Activated CD8-positive, alpha-beta memory T cell treated with anti-CD3 and anti-CD28 coated beads, Interleukin-2, amount 50 U/mL, for 1 hour (primary cell): ENCODE results near the gene DHX40.
"Not testable (repeated sequence)": the region's sequence is repeated elsewhere in the genome, so short reads cannot be mapped to it uniquely, and the experiment has no call there.

Experiments
- DNase-seq: peaks from one replicate; pipeline ENCODE4 v3.0.0-alpha.2; 2020; ENCODE audit errors: extremely low read depth

DHX40 gene, protein sequence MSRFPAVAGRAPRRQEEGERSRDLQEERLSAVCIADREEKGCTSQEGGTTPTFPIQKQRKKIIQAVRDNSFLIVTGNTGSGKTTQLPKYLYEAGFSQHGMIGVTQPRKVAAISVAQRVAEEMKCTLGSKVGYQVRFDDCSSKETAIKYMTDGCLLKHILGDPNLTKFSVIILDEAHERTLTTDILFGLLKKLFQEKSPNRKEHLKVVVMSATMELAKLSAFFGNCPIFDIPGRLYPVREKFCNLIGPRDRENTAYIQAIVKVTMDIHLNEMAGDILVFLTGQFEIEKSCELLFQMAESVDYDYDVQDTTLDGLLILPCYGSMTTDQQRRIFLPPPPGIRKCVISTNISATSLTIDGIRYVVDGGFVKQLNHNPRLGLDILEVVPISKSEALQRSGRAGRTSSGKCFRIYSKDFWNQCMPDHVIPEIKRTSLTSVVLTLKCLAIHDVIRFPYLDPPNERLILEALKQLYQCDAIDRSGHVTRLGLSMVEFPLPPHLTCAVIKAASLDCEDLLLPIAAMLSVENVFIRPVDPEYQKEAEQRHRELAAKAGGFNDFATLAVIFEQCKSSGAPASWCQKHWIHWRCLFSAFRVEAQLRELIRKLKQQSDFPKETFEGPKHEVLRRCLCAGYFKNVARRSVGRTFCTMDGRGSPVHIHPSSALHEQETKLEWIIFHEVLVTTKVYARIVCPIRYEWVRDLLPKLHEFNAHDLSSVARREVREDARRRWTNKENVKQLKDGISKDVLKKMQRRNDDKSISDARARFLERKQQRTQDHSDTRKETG

GRCh38 chr17:59565171-59565958 lies at the start of gene DHX40:
Gene DHX40, plus strand, starts transcription at chr17:59565610. Its CDS starts 62 bp downstream, at chr17:59565672.
- peak; percentile 90 for DNase-seq

- DNase-seq: no peak
Observed at GRCh38 chr17:59516451-59516850, 49.0 kb upstream of the DHX40 start.

DNA sequence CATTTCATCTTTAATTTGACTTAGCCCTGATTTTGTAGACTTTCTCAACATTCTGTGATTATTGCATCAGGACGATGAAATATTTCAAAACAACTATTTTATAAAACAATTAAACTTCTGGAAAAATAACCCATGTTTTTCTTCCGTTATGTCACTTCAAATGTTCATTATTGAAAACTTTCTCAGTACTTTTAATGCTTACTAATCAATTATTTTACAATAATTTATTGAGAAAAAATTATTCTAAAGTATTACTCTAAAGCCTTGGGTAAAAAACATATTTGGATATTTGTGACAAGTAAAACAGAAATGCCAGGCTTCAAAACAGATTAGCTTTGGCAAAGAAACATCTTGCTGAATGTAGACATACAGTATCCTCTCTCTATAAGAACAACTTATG lies 46.3 kb upstream of the DHX40 start:
- no peak for DNase-seq

DNA sequence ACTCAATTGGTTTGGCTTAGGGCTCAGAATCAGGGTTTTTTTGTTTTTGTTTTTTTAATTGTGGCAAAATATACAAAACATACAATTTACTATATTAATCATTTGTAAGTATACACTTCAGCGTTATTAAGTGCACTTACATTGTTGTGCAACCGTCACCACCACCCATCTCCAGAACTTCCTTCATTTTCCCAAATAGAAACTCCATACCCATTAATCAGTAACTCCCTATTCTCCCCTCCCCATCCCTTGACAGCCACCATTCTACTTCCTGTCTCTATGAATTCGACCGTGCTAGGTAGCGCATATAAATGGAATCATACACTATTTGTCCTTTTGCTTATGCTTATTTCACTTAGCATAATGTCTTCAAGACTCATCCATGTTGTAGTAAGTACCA lies 45.2 kb upstream of the DHX40 start:
- no peak for DNase-seq

- peak; percentile 1 for DNase-seq
Observed at GRCh38 chr17:59521465-59522126, 43.8 kb upstream of the DHX40 start.

DNA sequence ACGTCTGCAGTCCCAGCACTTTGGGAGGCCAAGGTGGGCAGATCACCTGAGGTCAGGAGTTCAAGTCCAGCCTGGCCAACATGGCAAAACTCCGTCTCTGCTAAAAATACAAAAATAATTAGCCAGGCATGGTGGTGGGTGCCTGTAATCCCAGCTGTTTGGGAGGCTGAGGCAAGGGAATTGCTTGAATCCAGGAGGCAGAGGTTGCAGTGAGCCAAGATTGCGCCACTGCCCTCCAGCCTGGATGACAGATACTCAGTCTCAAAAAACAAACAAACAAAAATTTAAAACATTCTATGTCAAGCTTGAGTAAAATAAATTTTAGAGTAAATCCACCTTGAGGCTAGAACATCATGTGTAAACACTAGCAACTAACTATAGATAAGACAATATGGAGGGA lies 40.5 kb upstream of the DHX40 start:
- not testable (repeated sequence) for DNase-seq

GRCh38 chr17:59525668-59526067 lies 39.7 kb upstream of the DHX40 start:
- DNase-seq: no peak

- DNase-seq: no peak
Observed at GRCh38 chr17:59526451-59526850, 39.0 kb upstream of the DHX40 start.

DNA sequence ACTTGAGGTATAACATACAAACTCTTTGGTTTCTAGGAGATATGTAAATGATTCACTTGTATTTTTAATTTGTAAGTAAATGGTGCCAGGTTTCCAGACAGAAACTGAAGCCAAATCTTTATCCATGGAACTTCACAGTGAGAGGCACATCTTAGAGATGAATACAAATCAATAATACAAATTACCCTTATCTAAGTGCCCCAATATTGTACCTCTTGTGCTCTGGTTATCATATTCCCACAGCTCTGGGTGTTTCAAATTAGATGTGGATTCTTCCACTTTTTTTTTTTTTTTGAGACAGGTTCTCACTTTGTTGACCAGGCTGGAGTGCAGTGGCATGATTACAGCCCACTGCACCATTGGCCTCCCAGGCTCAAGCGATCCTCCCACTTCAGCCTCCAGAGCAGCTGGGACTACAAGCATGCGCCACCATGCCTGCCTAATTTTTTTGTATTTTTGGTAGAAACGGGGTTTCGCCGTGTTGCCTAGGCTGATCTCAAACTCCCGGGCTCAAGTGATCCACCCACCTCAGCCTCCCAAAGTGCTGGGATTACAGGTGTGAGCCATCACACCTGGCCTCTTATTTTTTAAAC lies 38.0 kb upstream of the DHX40 start:
- no peak for DNase-seq

- no peak for DNase-seq
Observed at GRCh38 chr17:59527931-59528330, 37.5 kb upstream of the DHX40 start.

DNA sequence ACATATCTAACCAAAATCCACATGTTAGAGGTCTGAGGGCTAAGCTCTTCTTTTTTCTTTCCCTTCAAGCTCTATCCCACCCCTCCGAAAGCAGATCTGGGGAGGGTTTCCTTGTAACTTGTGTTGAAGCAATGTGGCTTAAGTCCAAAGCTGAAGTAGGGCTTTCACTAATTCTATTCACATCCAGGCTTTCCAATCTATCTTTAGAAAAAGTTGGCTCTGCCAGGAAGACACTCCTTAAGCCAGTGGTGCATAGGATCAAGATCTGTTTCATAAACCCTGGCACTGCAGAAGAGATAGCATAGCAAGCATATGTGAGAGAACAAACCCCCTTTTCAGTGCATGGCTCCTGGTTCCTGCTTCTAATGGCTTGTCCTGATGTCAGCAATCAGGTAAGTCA lies 34.9 kb upstream of the DHX40 start:
- no peak for DNase-seq

GRCh38 chr17:59533694-59534093 lies 31.7 kb upstream of the DHX40 start:
- no peak for DNase-seq

DNA sequence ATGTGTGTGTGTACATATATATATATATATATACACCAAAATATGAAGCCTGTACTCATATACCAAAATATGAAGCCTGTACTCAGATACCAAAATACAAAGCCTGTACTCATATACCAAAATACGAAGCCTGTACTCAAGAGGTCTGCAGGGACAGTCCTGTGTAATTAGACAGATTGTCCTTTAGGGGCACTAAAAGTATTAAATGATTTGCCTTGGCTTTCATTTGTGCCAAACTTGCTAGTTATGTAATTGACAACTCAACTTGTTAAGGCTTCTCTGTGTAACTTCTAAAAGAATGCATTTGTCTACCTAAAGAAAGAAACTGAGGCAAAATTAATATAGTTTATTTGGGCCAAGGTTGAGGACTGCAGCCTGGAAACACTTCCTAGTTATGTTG lies 30.8 kb upstream of the DHX40 start:
- DNase-seq: no peak

DNA sequence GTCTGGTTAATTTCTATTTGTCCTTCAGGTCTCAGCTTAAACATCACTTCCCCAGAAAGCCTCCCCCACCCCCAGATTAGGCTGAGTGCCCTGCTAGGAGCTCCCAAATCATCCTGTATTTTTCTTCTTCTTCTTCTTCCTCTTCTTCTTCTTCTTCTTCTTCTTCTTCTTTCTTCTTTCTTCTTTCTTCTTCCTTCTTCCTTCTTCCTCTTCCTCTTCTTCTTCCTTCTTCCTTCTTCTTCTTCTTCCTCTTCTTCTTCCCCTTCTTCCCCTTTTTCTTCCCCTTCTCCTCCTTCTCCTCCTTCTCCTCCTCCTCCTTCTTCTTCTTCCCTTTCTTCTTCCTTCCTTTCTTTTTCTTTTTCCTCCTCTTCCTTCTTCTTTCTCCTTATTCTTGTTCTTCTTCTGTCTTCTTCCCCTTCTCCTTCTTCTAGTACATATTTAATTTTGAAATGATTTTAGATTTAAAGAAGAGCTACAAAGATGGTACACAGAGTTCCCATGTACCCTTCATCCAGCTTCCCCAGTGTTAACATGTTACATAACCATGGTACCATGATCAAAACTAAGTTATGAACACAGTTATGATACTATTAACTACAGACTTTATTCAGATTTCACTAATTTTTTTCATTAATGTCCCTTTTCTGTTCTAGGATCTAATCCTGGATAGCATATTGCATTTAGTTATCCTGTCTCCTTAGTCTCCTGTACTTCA lies 27.1 kb upstream of the DHX40 start:
- no peak for DNase-seq

- no peak for DNase-seq
Observed at GRCh38 chr17:59542960-59543635, 22.3 kb upstream of the DHX40 start.

DNA sequence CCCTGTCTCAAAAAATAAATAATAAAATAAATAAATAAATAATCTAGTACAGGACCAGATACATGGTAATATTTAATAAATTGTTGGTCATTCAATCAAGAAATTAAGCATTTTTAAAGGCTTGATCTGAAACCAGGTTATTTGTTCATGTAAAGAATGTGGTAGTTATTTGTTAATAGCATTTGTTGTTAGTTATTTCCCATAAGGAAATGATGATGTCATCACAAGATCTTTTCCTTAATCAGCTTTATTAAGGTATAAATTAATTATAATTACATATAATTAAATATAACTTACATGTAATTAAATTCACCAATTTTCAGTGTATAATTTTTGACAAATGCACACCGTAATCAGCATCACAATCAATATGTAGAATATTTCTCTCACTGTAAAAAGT lies 19.5 kb upstream of the DHX40 start:
- no peak for DNase-seq

GRCh38 chr17:59547131-59547915 lies 18.1 kb upstream of the DHX40 start:
- DNase-seq: no peak

DNA sequence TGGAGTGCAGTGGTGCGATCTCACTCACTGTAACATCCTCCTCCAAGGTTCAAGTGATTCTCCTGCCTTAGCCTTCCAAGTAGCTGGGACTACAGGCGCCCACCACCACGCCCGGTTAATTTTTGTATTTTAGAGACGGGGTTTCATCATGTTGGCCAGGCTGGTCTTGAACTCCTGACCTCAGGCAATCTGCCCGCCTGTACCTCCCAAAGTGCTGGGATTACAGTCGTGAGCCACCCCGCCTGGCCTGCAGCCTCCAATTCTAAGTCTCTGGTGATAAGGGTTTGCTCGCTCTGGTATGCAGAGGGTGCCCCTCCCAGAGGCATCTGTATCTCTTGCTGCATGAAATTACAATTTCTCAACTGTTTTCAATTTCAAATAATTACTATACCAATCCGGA lies 16.4 kb upstream of the DHX40 start:
- not testable (repeated sequence) for DNase-seq

- DNase-seq: no peak
Observed at GRCh38 chr17:59550703-59551102, 14.7 kb upstream of the DHX40 start.
